ENCODE measurements around the gene PCDH18. TPM values are rescaled to one million over a fixed set of nuclear protein-coding genes. Genes with fewer than 3 reads are reported as not detected.
"Not testable (repeated sequence)": the region's sequence is repeated elsewhere in the genome, so short reads cannot be mapped to it uniquely, and the experiment has no call there.

Gene PCDH18
- total and polyA plus RNA-seq, 2 of the 13 experiments (the other 11 are each of a cell fraction or from before 2014, with no cell fraction given): not detected

DNA sequence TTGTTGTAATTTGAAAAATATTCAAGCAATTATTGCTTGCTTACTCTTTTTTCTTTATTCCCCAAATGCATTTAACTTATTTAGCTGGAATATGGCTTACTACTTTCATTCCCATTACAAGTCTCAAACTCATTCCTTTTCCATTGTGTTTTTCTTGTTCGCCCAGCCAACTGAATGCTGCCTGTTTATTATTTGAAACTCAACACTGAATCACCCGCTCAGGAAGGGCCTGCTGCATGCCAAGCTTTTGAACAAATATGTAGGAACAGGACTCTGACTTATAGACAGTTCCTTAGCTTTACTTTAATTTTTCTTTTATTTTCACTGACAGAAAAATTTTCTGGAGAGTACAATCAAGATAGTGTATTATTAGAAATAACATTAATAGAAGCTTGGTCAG lies 12.9 kb downstream of the PCDH18 start (continued):
- TF ChIP-seq, protein P1, sequence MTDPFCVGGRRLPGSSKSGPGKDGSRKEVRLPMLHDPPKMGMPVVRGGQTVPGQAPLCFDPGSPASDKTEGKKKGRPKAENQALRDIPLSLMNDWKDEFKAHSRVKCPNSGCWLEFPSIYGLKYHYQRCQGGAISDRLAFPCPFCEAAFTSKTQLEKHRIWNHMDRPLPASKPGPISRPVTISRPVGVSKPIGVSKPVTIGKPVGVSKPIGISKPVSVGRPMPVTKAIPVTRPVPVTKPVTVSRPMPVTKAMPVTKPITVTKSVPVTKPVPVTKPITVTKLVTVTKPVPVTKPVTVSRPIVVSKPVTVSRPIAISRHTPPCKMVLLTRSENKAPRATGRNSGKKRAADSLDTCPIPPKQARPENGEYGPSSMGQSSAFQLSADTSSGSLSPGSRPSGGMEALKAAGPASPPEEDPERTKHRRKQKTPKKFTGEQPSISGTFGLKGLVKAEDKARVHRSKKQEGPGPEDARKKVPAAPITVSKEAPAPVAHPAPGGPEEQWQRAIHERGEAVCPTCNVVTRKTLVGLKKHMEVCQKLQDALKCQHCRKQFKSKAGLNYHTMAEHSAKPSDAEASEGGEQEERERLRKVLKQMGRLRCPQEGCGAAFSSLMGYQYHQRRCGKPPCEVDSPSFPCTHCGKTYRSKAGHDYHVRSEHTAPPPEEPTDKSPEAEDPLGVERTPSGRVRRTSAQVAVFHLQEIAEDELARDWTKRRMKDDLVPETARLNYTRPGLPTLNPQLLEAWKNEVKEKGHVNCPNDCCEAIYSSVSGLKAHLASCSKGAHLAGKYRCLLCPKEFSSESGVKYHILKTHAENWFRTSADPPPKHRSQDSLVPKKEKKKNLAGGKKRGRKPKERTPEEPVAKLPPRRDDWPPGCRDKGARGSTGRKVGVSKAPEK (CRISPR knock-in tag; IDR thresholded peaks at IDR 0.05; ENCODE audit: borderline replicate concordance): no peak
- TF ChIP-seq ZSCAN12 (CRISPR knock-in tag; IDR thresholded peaks at IDR 0.05) (no peak), NR2C2 (CRISPR knock-in tag; IDR thresholded peaks at IDR 0.05; ENCODE audit: borderline replicate concordance) (no peak), ZNF33B (CRISPR knock-in tag; IDR thresholded peaks at IDR 0.05) (no peak), SMYD3 (CRISPR knock-in tag; IDR thresholded peaks at IDR 0.05) (no peak)
- TF ChIP-seq, protein P2, sequence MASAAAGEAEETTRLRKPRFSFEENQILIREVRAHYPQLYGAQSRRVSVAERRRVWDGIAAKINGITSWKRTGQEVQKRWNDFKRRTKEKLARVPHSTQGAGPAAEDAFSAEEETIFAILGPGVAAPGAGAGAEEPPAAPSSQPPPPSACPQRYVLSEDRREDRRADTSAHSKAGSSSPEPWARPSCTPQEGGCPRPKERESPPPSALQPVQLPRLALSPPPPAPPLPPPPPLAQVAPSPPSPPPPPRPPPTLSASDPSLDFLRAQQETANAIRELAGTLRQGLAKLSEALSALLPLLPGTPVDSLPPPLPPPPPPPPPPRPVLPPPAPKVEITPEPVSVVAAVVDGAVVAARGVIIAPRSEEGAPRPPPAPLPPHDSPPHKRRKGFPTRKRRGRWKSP (CRISPR knock-in tag; IDR thresholded peaks at IDR 0.05): no peak
- TF ChIP-seq, protein P3, sequence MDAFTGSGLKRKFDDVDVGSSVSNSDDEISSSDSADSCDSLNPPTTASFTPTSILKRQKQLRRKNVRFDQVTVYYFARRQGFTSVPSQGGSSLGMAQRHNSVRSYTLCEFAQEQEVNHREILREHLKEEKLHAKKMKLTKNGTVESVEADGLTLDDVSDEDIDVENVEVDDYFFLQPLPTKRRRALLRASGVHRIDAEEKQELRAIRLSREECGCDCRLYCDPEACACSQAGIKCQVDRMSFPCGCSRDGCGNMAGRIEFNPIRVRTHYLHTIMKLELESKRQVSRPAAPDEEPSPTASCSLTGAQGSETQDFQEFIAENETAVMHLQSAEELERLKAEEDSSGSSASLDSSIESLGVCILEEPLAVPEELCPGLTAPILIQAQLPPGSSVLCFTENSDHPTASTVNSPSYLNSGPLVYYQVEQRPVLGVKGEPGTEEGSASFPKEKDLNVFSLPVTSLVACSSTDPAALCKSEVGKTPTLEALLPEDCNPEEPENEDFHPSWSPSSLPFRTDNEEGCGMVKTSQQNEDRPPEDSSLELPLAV (CRISPR knock-in tag; conservative IDR thresholded peaks at IDR 0.05; ENCODE audit: low read depth): no peak

DNA sequence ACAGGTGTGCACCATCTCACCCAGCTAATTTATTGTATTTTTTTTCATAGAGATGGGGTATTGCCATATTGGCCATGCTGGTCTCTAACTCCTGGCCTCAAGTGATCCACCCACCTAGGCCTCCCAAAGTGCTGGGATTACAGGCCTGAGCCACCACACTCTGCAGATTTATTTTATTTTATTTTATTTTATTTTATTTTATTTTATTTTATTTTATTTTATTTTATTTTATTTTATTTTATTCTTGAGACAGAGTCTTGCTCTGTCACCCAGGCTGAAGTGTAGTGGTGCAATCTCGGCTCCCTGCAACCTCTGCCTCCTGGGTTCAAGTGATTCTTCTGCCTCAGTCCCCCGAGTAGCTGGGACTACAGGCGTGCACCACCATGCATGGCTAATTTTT lies 15.0 kb downstream of the PCDH18 start:
- POLR2A ChIA-PET; H3K4me3 ChIP-seq (replicated peaks in 1 of 3; ENCODE audit: insufficient read depth in 1 of 3, low read depth in 2 of 3, low read length in 3 of 3); H4K20me1 ChIP-seq (ENCODE audit: insufficient read depth, low read length); in situ Hi-C loops (cut with HindIII; ENCODE audit: extremely low pct_ligation_motif_present, low pct_unique_long_range_greater_than_20kb); H3K79me2 ChIP-seq (ENCODE audit: insufficient read depth, low read length); DNase-seq (ENCODE audit: low spot score); ATAC-seq; intact Hi-C loops (cut with micrococcal nuclease; ENCODE audit: unreplicated experiment); BruUV-seq (replicated peaks); H3K4me2 ChIP-seq (ENCODE audit: low read depth, low read length); H3K4me1 ChIP-seq (ENCODE audit: insufficient read depth, low read length); H3K27ac ChIP-seq (ENCODE audit: extremely low read length, insufficient read depth, low read length); H3K9ac ChIP-seq (ENCODE audit: insufficient read depth, low read depth, low read length); H3K27me3 ChIP-seq (ENCODE audit: control insufficient read depth in 1 of 2, insufficient read depth in 2 of 2, low read length in 2 of 2); H3K9me3 ChIP-seq (ENCODE audit: low read length); CTCF ChIA-PET (ENCODE audit: low intra/inter-chr PET ratio, low total read pairs); H3K36me3 ChIP-seq (replicated peaks in 1 of 2; ENCODE audit: control insufficient read depth in 1 of 2, insufficient read depth in 2 of 2, low read length in 2 of 2); H2AFZ ChIP-seq (ENCODE audit: low read length); FAIRE-seq: not testable (repeated sequence)
- 2% methylated on average over 3 of the region's 3 CpGs for WGBS (ENCODE audit: low lambda C conversion rate)
